GM19438 (cell line): ENCODE results near the gene RWDD2A.

Experiments used
- ATAC-seq: cut with Tn5 transposase; IDR thresholded peaks from one replicate; pipeline ENCODE4 v1.9.1; 2021; ENCODE audit warnings: low read depth; ENCODE audit not compliant: unreplicated experiment

The RWDD2A gene

GRCh38 chr6:83198486-83199172 lies 5.5 kb downstream of the RWDD2A start:
- ATAC-seq, result no peak

- ATAC-seq, result no peak
Measured at GRCh38 chr6:83199173-83199862, 6.2 kb downstream of the RWDD2A start.

- no peak for ATAC-seq
Measured at GRCh38 chr6:83199863-83200225, 6.7 kb downstream of the RWDD2A start.

- ATAC-seq, result no peak
Measured at GRCh38 chr6:83202031-83202430, 8.9 kb downstream of the RWDD2A start.

GRCh38 chr6:83215131-83216047 lies 22.2 kb downstream of the RWDD2A start:
- peak; percentile 100 for ATAC-seq

- no peak for ATAC-seq
Measured at GRCh38 chr6:83216806-83217205, 23.6 kb downstream of the RWDD2A start.

- no peak for ATAC-seq
Measured at GRCh38 chr6:83218646-83219045, 25.5 kb downstream of the RWDD2A start.

GRCh38 chr6:83220121-83220520 lies 27.0 kb downstream of the RWDD2A start:
- no peak for ATAC-seq

- ATAC-seq, result no peak
Measured at GRCh38 chr6:83221276-83221675, 28.1 kb downstream of the RWDD2A start.

- no peak for ATAC-seq
Measured at GRCh38 chr6:83221889-83222479, 28.8 kb downstream of the RWDD2A start.

GRCh38 chr6:83226517-83226916 lies 33.4 kb downstream of the RWDD2A start:
- ATAC-seq, result no peak

- no peak for ATAC-seq
Measured at GRCh38 chr6:83231146-83231545, 38.0 kb downstream of the RWDD2A start.

- ATAC-seq, result no peak
Measured at GRCh38 chr6:83247471-83247870, 54.3 kb downstream of the RWDD2A start.
